ENCODE data around the gene MBD5. TPM values are rescaled to one million over a fixed set of nuclear protein-coding genes. Genes with fewer than 3 reads are reported as not detected.

MBD5 gene
- total and polyA plus RNA-seq, 2 of the 4 experiments (the other 2 are of a cell fraction) = 9.8 to 14.2 TPM

- no peaks in the 10 kb centered on the region for H3K27me3 ChIP-seq (ENCODE audit: control insufficient read depth, insufficient read depth, low read length)
- H2AK5ac ChIP-seq (ENCODE audit: low read depth, low read length) = no peak overlapping the region
- no peak overlapping the region for H3K4me2 ChIP-seq (ENCODE audit: low read depth, low read length)
- H3K9me3 ChIP-seq (ENCODE audit: control insufficient read depth, insufficient read depth, low read length) = no peaks in the 10 kb centered on the region
- no peak overlapping the region for H2BK15ac ChIP-seq (ENCODE audit: low read depth, low read length)
- H2BK5ac ChIP-seq (ENCODE audit: low read depth, low read length, poor library complexity, severe bottlenecking) = no peak overlapping the region
- DNase-seq (peak; percentile 72), ATAC-seq (ENCODE audit: low read depth) (peak; percentile 95)
- no peak overlapping the region for H4K5ac ChIP-seq (ENCODE audit: low read depth, low read length)
- peaks cover 11 to 27% of the 10 kb centered on the region in 2 experiments; a peak in 3 of 4 replicates for H3K79me1 ChIP-seq (ENCODE audit: low read depth in 1 of 2, low read length in 2 of 2)
- H3K4ac ChIP-seq (ENCODE audit: low read depth, low read length) = no peak overlapping the region
- H2BK120ac ChIP-seq (ENCODE audit: low read depth, low read length) = no peak overlapping the region
- in situ Hi-C loops (cut with MboI; ENCODE audit: low sequenced_read_pairs) (loop anchor here (5.0 to 25.0 kb wide), 2 partner anchors 522 to 997 kb away; no protein-coding TSS in a partner anchor), intact Hi-C loops (cut with micrococcal nuclease) (loop anchor here (1.0 to 10.0 kb wide), 4 partner anchors 365 to 1000 kb away; no protein-coding TSS in a partner anchor), dilution Hi-C loops (cut with HindIII; ENCODE audit: low sequenced_read_pairs, unreplicated experiment) (no loop called here)
- no peaks in the 10 kb centered on the region for H4K20me1 ChIP-seq (ENCODE audit: insufficient read depth, low read length)
- H3K23ac ChIP-seq (ENCODE audit: low read depth, low read length) = no peak overlapping the region
- H3K9ac ChIP-seq (ENCODE audit: low read depth, low read length) = no peak overlapping the region
- no peaks in the 10 kb centered on the region for H3K9me1 ChIP-seq (ENCODE audit: insufficient read depth, low read length)
- no peak overlapping the region for H2AK9ac ChIP-seq (replicated peaks; ENCODE audit: low read depth, low read length, poor library complexity)
- H3K36me3 ChIP-seq (ENCODE audit: control insufficient read depth, insufficient read depth, low read length) = no peaks in the 10 kb centered on the region
- H2BK20ac ChIP-seq (ENCODE audit: low read depth, low read length) = no peak overlapping the region
- no CpG with 5 or more reads among the region's 4 CpGs for WGBS, 2 experiments (ENCODE audit: extremely low coverage in 2 of 2, insufficient read length in 1 of 2)
- H3K18ac ChIP-seq (ENCODE audit: low read depth, low read length) = no peak overlapping the region
- CTCF ChIA-PET = interaction anchor here (0.5 to 1.4 kb wide), 13 partner anchors 10 to 713 kb away, joined by 3 to 17 read pairs (median 3); partner anchors contain the start of genes MBD5 and ORC4
- peak; percentile 96 for TF ChIP-seq RAD21 (IDR thresholded peaks at IDR 0.05; ENCODE audit: low read length)
- TF ChIP-seq RCOR1 (IDR thresholded peaks at IDR 0.05; ENCODE audit: insufficient replicate concordance, low read length) = no peak
- TF ChIP-seq, protein P1, sequence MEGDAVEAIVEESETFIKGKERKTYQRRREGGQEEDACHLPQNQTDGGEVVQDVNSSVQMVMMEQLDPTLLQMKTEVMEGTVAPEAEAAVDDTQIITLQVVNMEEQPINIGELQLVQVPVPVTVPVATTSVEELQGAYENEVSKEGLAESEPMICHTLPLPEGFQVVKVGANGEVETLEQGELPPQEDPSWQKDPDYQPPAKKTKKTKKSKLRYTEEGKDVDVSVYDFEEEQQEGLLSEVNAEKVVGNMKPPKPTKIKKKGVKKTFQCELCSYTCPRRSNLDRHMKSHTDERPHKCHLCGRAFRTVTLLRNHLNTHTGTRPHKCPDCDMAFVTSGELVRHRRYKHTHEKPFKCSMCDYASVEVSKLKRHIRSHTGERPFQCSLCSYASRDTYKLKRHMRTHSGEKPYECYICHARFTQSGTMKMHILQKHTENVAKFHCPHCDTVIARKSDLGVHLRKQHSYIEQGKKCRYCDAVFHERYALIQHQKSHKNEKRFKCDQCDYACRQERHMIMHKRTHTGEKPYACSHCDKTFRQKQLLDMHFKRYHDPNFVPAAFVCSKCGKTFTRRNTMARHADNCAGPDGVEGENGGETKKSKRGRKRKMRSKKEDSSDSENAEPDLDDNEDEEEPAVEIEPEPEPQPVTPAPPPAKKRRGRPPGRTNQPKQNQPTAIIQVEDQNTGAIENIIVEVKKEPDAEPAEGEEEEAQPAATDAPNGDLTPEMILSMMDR (conservative IDR thresholded peaks at IDR 0.05; ENCODE audit: low read depth, low read length) = peak; percentile 99
- peak; percentile 98 for TF ChIP-seq SMC3 (IDR thresholded peaks at IDR 0.05; ENCODE audit: low read depth, low read length)
- BruUV-seq (replicated peaks) = no TSS peak
- H3K56ac ChIP-seq (ENCODE audit: extremely low read depth, insufficient read depth, low read length) = no peak overlapping the region
- H3K4me3 ChIP-seq (ENCODE audit: insufficient read depth, low read depth, low read length) = no peak overlapping the region
- H3K14ac ChIP-seq (replicated peaks; ENCODE audit: low read depth, low read length) = no peak overlapping the region
- no peak overlapping the region for H2AFZ ChIP-seq (replicated peaks; ENCODE audit: low read length, poor library complexity)
- no peak overlapping the region for H4K8ac ChIP-seq (ENCODE audit: low read depth in 2 of 2, low read length in 2 of 2)
- no peak overlapping the region for H4K91ac ChIP-seq (ENCODE audit: insufficient read depth, low read depth, low read length)
- H3K27ac ChIP-seq (ENCODE audit: insufficient read depth, low read length) = no peak overlapping the region
- H3K4me1 ChIP-seq (ENCODE audit: control insufficient read depth, insufficient read depth, low read length) = no peaks in the 10 kb centered on the region; the same call in none of the 2 replicates
- POLR2A ChIA-PET (ENCODE audit: unreplicated experiment) = no interaction called here
These were observed 31.0 kb upstream of the MBD5 start for GRCh38 chr2:147989809-147990403.

Measured in IMR-90 (cell line).